Fibroblast of lung (primary cell): ENCODE results near the gene PUDP. TPM values are rescaled to one million over a fixed set of nuclear protein-coding genes. Genes with fewer than 3 reads are reported as not detected.
"Not testable (repeated sequence)": the region's sequence is repeated elsewhere in the genome, so short reads cannot be mapped to it uniquely, and the experiment has no call there.

ENCODE experiments used
- DNase-seq, 2 donors: peaks; one replicate each; pipeline versions ENCODE4 v3.0.0 to v3.0.0-alpha.2; 2010; ENCODE audit warnings: low read depth in 2 of 2
- H2AFZ ChIP-seq: 2 replicates; pipeline ENCODE4 v1.5.1; 2012; ENCODE audit warnings: low read length, control low read depth, inconsistent platforms
- H3K27ac ChIP-seq: 2 replicates; pipeline ENCODE4 v1.5.1; 2011; ENCODE audit warnings: low read length, control low read depth; ENCODE audit not compliant: insufficient read depth
- H3K27me3 ChIP-seq: 2 replicates; pipeline ENCODE4 v1.5.1; 2011; ENCODE audit warnings: mild to moderate bottlenecking, low read length; ENCODE audit not compliant: control insufficient read depth, insufficient read depth
- H3K36me3 ChIP-seq: 2 replicates; pipeline ENCODE4 v1.5.1; 2011; ENCODE audit warnings: low read length; ENCODE audit not compliant: control insufficient read depth, insufficient read depth
- H3K4me1 ChIP-seq: 2 replicates; pipeline ENCODE4 v1.5.1; 2011; ENCODE audit warnings: low read length; ENCODE audit not compliant: control insufficient read depth, insufficient read depth; ENCODE audit errors: extremely low read depth
- H3K4me2 ChIP-seq: 2 replicates; pipeline ENCODE4 v1.5.1; 2011; ENCODE audit warnings: low read length, control low read depth; ENCODE audit not compliant: insufficient read depth; ENCODE audit errors: extremely low read depth
- H3K4me3 ChIP-seq, 4 experiments: fragments of 200-600 bp in 1 of 4; sonication (generic) in 1 of 4; replicated peaks in 1 of 4; 2 replicates each; pipeline ENCODE4 v1.5.1; 2011 to 2016; ENCODE audit warnings: low read length in 4 of 4, low read depth in 3 of 4, mild to moderate bottlenecking in 3 of 4, control low read depth in 2 of 4, inconsistent platforms in 1 of 4, mixed read lengths in 1 of 4; ENCODE audit not compliant: insufficient read depth in 1 of 4; ENCODE audit errors: control extremely low read depth in 1 of 4
- H3K79me2 ChIP-seq: 2 replicates; pipeline ENCODE4 v1.5.1; 2012; ENCODE audit warnings: mild to moderate bottlenecking, low read length, inconsistent platforms; ENCODE audit not compliant: control insufficient read depth, insufficient read depth
- H3K9ac ChIP-seq: 2 replicates; pipeline ENCODE4 v1.5.1; 2011; ENCODE audit warnings: mild to moderate bottlenecking, low read length, control low read depth; ENCODE audit not compliant: insufficient read depth
- H3K9me3 ChIP-seq: 2 replicates; pipeline ENCODE4 v1.5.1; 2012; ENCODE audit warnings: low read depth, low read length; ENCODE audit not compliant: control insufficient read depth, insufficient read depth
- H4K20me1 ChIP-seq: 2 replicates; pipeline ENCODE4 v1.5.1; 2011; ENCODE audit warnings: low read length; ENCODE audit not compliant: control insufficient read depth, insufficient read depth; ENCODE audit errors: extremely low read depth
- EZH2 ChIP-seq: IDR thresholded peaks from 2 replicates; pipeline ENCODE4 v1.5.1; 2012; ENCODE audit warnings: low read length, control low read depth, mild to moderate bottlenecking; ENCODE audit errors: missing control alignments
- polyA plus RNA-seq, 2 donors: library from polyadenylated mRNA; depleted of rRNA in 1 of 2; stranded (reverse) in 1 of 2; unstranded in 1 of 2; fragments of >200 nt; gene quantifications; 2 replicates each; pipeline ENCODE4 v1.2.1, GENCODE V29; 2011 to 2012; ENCODE audit warnings: missing spikeins in 1 of 2
- total RNA-seq: library from RNA; depleted of rRNA; stranded (reverse); fragments of >200 nt; gene quantifications from 2 replicates; pipeline ENCODE4 v1.2.1, GENCODE V29; 2014
- TF ChIP-seq, protein P1 (sequence below), 2 donors: IDR thresholded peaks in 1 of 2; conservative IDR thresholded peaks in 1 of 2; 1 replicate in 1 of 2; 2 replicates in 1 of 2; pipeline ENCODE4 v1.5.1; 2011 to 2012; ENCODE audit warnings: low read length in 2 of 2, control low read depth in 1 of 2, inconsistent platforms in 1 of 2, low read depth in 1 of 2, mild to moderate bottlenecking in 1 of 2

The PUDP gene
- total and polyA plus RNA-seq, 2 donors (not counting 1 experiment from before 2014, with no cell fraction given), result 7.6 to 19.8 TPM

GRCh38 chrX:7024850-7025249 lies 123.1 kb downstream of the PUDP start:
- no peaks in the 10 kb centered on the region for H3K79me2 ChIP-seq
- no peak overlapping the region for H3K27ac ChIP-seq
- no peak overlapping the region for H3K4me2 ChIP-seq
- H4K20me1 ChIP-seq, result no peaks in the 10 kb centered on the region
- DNase-seq, result no peak
- TF ChIP-seq, protein P1, sequence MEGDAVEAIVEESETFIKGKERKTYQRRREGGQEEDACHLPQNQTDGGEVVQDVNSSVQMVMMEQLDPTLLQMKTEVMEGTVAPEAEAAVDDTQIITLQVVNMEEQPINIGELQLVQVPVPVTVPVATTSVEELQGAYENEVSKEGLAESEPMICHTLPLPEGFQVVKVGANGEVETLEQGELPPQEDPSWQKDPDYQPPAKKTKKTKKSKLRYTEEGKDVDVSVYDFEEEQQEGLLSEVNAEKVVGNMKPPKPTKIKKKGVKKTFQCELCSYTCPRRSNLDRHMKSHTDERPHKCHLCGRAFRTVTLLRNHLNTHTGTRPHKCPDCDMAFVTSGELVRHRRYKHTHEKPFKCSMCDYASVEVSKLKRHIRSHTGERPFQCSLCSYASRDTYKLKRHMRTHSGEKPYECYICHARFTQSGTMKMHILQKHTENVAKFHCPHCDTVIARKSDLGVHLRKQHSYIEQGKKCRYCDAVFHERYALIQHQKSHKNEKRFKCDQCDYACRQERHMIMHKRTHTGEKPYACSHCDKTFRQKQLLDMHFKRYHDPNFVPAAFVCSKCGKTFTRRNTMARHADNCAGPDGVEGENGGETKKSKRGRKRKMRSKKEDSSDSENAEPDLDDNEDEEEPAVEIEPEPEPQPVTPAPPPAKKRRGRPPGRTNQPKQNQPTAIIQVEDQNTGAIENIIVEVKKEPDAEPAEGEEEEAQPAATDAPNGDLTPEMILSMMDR (conservative IDR thresholded peaks at IDR 0.05 in 1 of 2, IDR thresholded peaks at IDR 0.05 in 1 of 2; ENCODE audit: low read depth in 1 of 2, low read length in 2 of 2), result no peak
- TF ChIP-seq EZH2, result no peak
- H3K36me3 ChIP-seq, result no peaks in the 10 kb centered on the region
- H3K27me3 ChIP-seq, result no peaks in the 10 kb centered on the region
- H3K9me3 ChIP-seq, result no peaks in the 10 kb centered on the region
- H3K4me1 ChIP-seq, result no peaks in the 10 kb centered on the region
- no peak overlapping the region for H2AFZ ChIP-seq
- H3K9ac ChIP-seq, result no peak overlapping the region
- H3K4me3 ChIP-seq, result no peak overlapping the region

- not testable (repeated sequence) for H3K27ac ChIP-seq, H2AFZ ChIP-seq, H3K4me2 ChIP-seq, H3K9me3 ChIP-seq, H3K4me1 ChIP-seq, H3K36me3 ChIP-seq, H3K27me3 ChIP-seq, DNase-seq, H3K9ac ChIP-seq, H3K4me3 ChIP-seq, H3K79me2 ChIP-seq, H4K20me1 ChIP-seq
These were observed 125.0 kb downstream of the PUDP start for GRCh38 chrX:7022996-7023395.

DNA sequence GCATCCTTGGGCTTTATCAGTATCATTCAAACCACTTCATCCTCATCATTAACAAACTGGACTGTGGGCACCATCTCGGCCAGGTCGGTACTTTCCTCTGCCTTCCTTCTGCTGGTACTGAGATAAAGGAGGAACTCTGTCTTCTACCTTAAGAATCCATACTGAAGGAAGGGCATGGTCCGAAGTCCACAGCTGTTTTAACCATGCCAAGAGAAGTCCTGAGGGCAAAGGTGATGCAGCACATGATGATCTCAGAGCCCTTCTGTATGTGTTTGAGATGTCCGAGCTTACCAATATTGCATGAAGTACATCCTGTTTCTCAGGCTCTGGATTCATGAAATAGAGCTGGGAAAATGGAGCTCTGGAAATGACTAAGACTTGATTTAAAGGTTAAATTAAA lies 126.0 kb downstream of the PUDP start:
- Histone ChIP-seq H3K4me1 (no peaks in the 10 kb centered on the region), H2AFZ (no peak overlapping the region), H3K9ac (no peak overlapping the region), H3K27me3 (no peaks in the 10 kb centered on the region), H4K20me1 (no peaks in the 10 kb centered on the region), H3K79me2 (no peaks in the 10 kb centered on the region), H3K27ac (no peak overlapping the region), H3K4me2 (no peak overlapping the region), H3K9me3 (no peaks in the 10 kb centered on the region), H3K36me3 (no peaks in the 10 kb centered on the region), H3K4me3 (no peak overlapping the region)
- TF ChIP-seq EZH2, result no peak
- TF ChIP-seq, protein P1 (conservative IDR thresholded peaks at IDR 0.05 in 1 of 2, IDR thresholded peaks at IDR 0.05 in 1 of 2; ENCODE audit: low read depth in 1 of 2, low read length in 2 of 2), result no peak
- no peak for DNase-seq

DNA sequence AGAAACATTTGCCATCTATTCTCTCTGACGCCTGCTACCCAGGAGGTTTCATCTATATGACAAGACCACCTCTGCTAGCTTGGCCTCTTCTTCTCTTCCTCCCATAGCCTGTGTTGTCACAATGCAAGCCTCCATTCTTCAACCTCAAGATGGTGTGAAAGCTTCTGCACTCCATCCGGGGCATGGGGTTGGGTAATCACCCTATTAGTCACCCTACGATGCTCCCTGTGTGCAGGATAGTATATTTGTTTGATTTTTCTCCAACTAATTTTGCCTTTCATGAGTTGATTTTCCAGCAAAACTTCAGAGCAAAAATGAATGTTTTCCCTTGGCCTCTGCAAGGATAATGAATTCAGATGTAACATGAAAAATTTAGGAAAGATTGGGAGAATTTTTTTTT lies 128.4 kb downstream of the PUDP start:
- no peaks in the 10 kb centered on the region for H3K36me3 ChIP-seq
- no peak overlapping the region for H2AFZ ChIP-seq
- TF ChIP-seq EZH2, result no peak
- TF ChIP-seq, protein P1 (conservative IDR thresholded peaks at IDR 0.05 in 1 of 2, IDR thresholded peaks at IDR 0.05 in 1 of 2; ENCODE audit: low read depth in 1 of 2, low read length in 2 of 2), result no peak
- H3K9me3 ChIP-seq, result no peaks in the 10 kb centered on the region
- H3K27ac ChIP-seq, result no peak overlapping the region
- H3K27me3 ChIP-seq, result no peaks in the 10 kb centered on the region
- H4K20me1 ChIP-seq, result no peaks in the 10 kb centered on the region
- no peak overlapping the region for H3K4me3 ChIP-seq
- no peak for DNase-seq
- no peak overlapping the region for H3K4me2 ChIP-seq
- no peak overlapping the region for H3K9ac ChIP-seq
- no peaks in the 10 kb centered on the region for H3K4me1 ChIP-seq
- H3K79me2 ChIP-seq, result no peaks in the 10 kb centered on the region

DNA sequence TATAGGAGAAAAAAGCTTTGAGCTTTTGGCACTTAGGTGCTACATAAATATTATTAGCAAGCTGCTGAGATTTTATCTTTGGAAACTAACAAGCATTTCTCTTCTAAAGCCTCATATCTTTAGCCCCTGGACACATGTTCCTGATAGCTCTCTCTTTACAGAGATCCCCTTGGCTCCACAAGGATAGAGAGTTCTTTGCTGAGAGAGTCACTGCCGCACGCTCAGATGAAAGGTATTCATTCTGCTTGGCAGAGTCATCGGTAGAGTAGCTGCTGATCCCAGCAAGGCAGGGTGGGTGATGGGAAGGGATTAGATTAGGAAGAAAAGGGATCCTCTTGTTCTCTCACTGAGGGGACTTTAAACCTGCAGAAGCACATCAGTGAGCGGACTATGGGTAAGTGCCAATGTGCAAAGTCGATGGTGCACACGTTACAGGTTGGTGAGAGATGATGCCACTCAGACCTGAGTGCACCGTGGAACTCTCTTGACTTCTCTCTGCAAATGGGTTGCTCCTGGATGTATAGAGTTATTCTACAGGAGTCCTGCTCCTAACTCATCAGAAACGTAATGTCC lies 135.6 kb downstream of the PUDP start:
- peak in 1 of 2 donors; percentile 43 for DNase-seq
- H3K27ac ChIP-seq, result not testable (repeated sequence)

More for the DNA sequence above, 135.6 kb downstream of the PUDP start:
- not testable (repeated sequence) for H4K20me1 ChIP-seq, H3K4me3 ChIP-seq, H3K36me3 ChIP-seq, H3K9me3 ChIP-seq, H3K4me1 ChIP-seq, H3K79me2 ChIP-seq, H3K4me2 ChIP-seq, H2AFZ ChIP-seq, H3K9ac ChIP-seq, H3K27me3 ChIP-seq
